HG03558 (cell line): ENCODE results near the gene PKD1L1.
"Not testable (repeated sequence)": the region's sequence is repeated elsewhere in the genome, so short reads cannot be mapped to it uniquely, and the experiment has no call there.

Source experiments
- ATAC-seq: cut with Tn5 transposase; IDR thresholded peaks from one replicate; pipeline ENCODE4 v1.9.1; 2021; ENCODE audit warnings: moderate number of reproducible peaks; ENCODE audit not compliant: unreplicated experiment; ENCODE audit errors: extremely low read depth

PKD1L1 gene

DNA sequence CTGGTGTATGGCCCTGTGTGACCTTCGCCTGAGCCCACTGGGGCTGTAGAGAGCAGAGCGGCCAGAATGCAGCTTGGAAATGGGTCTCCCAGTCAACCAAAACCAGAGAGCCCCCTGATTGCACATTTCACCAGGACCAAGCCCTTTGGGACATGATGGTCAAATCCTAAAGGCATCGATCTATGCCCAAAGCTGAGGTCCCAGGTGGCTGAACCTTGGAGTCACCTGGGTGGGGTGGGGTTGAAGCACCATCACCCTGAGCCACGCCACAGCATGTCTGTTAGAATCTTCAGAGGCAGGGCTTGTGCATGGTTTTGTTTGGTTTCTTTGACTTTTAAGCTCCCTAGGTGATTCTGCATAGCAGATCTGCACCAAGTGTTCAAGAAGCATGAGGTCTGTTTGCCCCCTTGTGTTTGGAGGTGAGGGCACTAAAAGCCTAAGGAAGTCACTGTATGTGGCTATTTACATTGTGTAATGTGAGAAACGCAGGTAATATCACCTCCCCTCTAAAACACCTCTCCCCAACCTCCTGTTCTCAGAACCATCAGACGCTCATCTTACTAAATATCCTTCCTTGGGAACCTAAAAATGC, 9.6 kb downstream of the PKD1L1 start:
- ATAC-seq: no peak

DNA sequence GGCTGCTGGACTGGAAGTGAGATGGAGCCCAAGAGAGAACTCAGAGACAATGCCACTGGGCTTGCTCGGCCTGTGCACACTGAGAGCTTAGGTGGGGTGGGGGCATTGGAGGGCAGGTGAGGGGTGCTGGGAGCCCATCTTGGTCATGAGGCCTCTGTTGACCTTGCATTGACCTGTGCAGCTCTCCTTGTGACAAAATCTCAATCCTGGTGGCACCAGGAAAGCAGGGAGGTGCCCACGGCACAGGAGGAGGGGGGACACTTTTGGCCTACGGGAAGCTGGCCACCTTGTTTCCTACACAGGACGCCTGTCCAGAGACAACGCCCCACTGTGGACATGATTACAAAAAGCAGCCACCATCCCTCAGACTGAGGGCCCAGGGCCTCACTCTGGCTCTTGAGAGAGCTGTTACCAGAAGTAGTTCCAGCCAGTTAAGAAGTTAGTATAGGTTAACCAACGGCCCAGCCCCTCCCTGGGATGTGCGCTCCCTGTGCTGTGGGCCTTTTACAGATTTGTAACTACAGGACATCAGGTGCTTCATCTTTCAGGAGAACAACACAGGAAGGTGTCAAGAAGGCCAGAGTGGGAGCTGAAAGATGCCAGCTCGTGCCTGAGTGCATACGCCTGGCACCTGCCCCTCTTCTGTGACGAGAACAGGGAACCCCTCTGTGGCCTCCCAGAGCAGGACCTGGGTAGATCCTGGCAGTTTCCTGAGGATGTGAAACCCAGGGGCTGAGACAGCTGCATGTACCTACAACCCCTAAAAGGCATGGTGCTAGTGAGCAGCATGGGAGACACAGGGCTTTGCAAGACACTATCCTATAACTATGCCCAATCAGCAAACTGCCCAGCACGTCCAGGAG, 10.3 kb downstream of the PKD1L1 start:
- peak; percentile 37 for ATAC-seq

DNA sequence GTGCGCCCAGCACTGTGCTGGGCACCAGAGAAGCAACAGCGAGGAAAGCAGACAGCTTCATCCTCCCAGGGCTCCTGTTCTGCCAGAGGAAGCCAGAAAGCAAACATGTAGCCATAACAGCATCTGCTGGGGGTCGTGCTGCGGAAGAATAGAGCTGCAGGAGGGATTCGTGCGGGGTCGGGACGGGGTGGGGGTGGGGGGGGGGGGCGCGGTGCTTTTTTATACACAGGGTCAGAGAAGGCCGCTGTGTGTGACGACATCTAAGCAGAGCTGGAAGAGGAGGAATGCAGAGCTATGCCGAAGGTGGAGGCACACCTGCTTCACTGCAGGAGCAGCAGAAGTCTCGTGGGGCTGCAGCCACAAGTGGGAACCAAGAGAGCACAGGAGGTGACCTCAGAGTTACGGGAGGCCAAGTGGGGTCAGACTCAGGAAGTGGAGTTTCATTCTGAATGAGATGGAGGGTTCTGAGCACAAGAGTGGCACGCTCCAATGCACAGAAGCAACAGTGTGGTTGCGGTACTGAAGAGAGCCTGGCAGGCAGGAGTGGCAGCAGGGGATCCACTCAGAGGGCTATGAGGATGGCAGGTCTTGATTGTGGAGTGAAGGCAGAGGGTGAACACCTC, 11.1 kb downstream of the PKD1L1 start:
- peak; percentile 94 for ATAC-seq

DNA sequence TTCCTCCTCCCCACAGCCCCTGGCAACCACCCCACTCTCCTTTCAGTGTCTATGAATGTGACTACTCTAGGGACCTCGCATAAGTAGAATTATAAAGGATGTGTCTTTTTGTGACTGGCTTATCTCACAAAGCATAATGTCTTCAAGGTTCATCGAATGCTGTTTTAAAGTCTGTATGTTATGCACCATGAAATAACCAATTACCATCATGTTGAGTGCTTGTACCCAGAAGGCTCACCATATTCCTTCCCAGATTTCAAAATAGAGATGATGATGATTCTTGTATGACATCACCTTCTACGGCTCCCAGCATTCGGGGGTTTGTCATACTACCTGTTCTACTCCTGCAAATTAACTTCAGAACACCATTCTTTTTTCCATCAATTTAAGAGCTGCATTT, 11.9 kb downstream of the PKD1L1 start:
- ATAC-seq: no peak

DNA sequence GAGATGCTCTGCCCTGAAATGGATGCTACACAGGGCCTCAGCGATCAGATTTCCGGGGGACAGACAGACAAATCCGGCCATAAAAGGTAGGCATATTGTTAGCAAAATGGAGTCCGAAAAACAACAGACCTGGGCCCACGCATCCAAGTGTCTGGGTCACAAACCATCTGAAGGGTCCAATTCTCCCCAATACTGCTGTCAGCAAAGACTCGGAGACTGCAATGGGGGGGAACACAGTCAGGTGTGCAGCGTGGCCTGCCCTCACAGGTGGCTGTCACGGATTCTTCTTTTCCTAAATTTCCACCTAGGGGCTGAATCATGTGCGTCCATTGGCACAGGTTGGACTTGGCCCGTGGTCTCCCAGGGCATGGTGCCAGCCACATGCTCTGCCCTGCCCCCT, 12.9 kb downstream of the PKD1L1 start:
- ATAC-seq: no peak

DNA sequence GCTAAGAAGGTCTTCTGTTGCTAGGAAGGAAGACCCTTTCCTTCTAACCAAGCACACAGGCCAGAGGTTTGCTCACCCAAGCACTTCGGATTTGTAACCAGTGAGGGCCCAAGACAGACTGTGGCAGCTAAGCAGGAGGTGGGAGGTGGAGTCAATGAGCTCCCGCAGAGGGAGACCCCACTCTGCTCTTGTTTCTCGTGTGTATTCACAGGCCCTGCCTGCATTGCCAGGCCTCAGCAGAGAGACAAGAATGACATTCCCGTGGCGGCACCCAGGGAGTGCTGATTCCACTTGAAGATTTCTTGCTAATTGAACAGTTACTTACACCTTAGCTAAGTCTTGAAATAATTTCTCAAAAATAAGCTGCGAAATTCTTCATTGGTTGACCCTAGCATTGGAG, 13.4 kb downstream of the PKD1L1 start:
- no peak for ATAC-seq

DNA sequence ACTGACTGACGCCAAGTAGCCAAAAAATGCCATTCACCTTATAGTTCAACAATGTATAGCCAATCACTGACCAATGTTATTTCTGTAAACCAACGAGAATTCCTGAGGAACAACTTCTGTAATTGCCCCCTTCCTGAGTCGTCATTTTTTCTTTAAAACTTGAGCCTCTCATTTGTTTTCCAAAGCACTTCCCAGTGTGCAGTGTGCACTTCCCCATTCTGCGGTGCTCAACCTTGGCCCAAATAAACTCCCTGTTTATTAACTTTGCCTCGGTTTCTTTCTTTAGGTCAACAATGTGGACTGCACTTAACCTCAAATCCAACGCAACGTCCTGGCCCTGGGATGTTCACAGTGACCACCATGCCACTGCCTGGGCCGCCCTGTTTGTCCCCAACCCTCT, 15.1 kb downstream of the PKD1L1 start:
- ATAC-seq: no peak

DNA sequence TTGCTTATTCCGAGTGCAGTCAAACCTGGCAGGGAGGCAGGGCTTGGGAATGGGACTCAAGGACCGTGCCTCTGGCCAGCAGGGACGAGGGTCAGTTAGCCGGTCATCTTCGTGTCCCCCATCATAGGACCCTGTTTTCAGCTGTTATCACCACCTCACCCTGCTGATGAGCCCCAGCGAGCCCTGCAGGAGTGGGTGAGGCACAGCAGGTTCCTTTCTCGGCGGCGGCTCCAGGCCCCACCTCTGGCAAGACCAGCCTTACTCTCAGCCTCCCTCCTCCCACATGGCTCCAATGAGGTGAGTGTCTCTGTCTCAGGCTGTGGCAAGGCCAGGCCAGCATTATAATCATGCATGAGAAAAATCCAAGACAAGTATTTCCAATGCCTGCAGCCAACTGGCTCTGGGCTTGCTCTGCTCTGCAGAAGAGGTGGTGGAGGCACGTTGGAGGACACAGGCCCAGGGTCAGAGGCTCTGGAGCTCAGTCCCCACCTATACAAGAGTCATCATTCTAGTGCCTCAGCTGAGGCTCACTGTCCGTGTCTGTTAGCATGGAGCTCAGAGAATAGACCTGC, 15.7 kb downstream of the PKD1L1 start:
- ATAC-seq: no peak

DNA sequence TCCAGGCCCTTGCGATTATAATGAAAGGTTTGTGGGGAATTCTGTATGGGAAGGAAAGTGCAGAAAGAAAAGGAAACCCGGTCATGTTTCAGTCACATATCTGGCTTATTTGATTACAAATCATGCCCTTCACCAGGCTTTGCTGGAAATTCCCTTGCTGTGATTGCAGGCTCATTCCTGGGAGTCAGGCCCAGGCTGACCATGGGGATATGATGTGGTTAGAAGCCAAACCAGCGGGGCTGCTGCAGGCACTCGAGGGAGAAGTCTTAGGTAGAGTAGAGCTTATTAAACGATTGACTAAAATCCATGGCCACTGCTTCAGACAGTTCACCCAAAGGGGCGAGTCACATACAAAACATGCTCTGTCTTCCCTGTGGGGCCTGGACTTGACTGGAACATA, 16.2 kb downstream of the PKD1L1 start:
- no peak for ATAC-seq

DNA sequence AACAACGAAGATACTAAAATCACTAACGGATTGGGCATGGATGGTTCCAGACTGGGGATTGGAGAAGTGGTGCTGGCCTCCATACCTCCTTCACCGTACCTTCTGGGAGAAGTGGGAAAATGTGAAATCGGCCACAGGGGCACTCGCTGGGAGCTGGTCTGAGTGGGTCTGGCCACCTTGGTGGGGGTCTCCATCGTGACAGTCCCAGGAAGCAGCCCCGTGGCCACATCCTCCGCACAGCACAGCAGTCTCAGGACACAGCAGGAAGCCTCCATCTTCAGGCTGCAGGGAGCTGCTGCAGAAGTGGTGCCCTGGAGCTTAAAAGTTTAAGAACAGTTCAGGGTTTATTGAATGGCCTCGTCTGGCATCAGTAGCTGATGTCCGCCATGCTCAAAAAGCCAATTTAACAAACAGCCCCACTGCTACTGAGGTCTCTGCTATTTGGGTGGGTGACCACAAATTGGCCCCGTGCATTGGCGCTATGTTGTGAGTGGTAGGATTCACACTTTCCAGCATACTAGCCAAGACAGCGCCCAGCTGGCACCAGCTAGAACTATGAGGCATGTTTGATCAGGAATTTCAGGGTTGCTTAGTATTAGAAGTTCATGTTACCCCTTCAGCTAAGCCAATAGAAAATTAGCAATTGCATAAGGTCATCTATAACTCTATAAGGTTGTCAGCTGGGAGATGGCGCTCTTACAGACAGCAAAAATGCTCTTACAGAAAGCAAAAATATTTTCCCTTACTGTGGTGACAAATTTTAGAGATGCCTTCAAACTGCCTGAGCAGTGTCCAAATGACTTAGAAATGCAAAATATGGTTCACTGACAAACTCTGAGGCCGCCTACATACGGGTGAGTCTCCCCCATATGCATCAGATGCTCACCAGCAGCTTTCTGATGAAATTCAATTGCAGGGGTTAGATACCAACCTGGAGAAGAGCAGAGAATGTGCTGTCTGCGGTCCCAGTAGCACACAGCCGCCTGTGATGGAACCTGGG, 17.0 kb downstream of the PKD1L1 start:
- ATAC-seq: no peak

DNA sequence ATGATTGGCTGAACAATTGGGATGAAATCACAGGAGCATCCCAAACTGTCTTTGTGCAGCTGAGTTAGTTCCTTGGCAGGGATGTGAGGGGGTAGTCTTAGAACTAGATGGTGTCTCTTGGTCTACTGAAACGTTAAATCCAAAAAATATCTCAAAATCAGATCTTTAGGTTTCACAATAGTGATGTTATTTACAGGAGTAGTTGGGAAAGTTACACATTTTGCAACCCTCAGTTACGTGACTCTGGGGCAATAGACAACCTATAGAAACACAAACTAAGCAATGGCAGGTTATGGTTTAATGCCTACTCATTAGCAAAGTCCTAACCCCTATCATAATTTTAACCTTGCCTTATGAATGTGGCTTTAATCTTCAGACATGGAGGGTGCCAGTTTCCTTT, 24.0 kb downstream of the PKD1L1 start:
- no peak for ATAC-seq

DNA sequence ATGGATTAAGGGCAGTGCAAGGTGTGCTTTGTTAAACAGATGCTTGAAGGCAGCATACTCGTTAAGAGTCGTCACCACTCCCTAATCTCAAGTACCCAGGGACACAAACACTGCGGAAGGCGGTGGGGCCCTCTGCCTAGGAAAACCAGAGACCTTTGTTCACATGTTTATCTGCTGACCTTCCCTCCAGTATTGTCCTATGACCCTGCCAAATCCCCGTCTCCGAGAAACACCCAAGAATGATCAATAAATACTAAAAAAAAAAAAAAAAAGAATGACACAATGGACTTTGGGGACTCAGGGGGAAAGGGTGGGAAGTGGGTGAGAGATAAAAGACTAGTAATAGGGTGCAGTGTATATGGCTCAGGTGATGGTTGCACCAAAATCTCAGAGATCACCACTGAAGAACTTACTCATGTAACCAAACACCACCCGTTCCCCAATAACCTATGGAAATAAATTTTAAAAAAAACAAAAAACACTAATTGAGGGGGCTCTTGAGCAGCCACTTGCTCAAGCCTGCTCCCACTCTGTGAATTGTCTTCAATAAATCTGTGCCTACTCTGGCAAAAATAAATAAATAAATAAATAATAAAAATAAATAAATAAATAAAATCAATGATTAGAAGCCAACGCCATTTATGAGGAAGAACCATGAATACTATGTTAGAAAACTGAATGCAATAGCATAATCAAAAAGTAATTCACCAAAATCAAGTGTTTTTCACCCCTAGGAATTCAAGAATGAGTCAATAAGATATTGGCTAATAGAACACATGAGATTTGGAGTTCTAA, 25.0 kb downstream of the PKD1L1 start:
- ATAC-seq: not testable (repeated sequence)

DNA sequence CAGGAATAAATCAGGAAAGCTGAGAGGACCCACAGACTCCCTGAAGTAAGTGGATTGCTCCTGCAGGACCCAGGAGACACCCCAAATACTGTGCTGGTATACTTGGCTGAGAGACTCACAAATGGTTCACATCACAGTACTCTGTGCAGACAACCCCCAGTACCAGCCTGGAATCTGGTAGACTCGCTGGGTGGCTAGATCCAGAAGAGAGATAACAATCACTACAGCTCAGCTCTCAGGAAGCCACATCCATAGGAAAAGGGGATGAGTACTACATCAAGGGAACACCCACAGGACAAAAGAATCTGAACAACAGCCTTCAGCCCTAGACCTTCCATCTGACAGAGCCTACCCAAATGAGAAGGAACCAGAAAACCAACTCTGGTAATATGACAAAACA, 31.8 kb downstream of the PKD1L1 start:
- not testable (repeated sequence) for ATAC-seq

DNA sequence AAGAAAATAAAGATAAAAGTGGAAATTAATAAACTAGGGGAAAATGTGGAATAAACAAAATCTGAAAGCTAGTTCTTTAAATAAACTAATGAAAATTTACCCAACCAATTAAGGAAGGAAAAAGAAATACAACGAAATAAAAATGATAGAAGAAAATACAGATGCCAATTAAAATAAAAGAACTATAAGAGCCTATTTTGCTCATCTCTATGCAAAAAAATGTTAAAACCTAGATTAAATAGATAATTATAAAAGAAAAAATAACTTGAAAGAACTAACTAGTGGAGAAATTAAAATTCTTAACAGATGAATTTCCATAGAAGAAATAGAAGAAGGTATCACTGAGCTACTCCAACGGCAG, 32.7 kb downstream of the PKD1L1 start:
- ATAC-seq: no peak

DNA sequence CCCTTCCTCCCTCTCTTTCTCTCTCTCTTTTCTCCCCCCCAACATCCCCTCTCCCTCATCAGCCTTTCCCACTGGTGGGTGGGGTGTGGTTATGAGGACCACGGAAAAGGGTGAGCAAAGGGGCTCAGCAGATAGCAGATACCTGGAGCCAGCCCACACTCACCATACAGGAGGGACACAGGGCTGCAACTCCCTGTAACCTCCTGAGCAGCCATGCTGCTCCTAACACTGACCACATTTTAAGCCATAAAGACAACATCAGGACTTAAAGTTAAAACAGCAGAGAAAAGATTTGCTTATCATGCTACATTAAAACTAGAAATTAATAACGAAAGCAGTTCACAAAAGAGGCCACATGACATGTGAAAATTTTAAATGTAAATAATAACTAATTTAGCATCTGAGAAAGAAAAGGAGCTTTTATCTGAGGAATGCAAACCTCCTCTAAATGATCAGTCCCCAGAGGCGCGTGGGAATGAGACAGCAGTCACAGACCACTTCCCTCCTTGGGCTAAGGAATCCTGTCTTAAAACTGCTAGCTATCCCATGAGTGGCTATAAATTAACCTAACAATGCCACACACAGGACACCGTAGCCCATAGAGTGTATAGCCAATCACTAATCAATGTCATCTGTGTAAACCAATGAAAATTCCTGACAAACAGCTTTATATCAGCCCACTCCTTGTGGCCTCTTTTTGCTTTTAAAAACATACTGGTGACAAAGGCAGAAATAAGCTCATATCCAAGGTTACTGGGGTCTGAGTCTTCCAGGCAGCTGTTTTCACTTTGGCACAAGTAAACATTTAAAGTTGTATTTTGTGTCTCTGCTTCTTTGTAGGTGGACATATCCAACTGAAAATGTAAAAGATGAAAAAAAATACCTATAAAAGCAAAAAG, 33.3 kb downstream of the PKD1L1 start:
- no peak for ATAC-seq

DNA sequence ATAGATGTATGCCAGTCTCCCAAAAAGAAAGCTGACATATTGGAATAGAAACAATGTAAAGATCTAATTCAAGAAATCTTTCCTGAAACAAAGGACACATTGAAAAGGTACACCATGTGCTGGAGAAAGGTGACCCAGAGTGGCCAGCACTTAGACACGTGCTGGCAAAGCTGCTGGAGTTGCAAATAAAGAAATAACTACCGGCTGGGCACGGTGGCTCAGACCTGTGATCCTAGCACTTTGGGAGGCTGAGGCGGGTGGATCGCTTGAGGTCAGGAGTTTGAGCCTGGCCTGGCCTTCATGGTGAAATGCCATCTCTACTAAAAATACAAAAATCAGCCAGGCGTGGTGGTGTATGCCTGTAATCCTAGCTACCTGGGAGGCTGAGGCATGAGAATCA, 35.9 kb downstream of the PKD1L1 start:
- ATAC-seq: no peak

DNA sequence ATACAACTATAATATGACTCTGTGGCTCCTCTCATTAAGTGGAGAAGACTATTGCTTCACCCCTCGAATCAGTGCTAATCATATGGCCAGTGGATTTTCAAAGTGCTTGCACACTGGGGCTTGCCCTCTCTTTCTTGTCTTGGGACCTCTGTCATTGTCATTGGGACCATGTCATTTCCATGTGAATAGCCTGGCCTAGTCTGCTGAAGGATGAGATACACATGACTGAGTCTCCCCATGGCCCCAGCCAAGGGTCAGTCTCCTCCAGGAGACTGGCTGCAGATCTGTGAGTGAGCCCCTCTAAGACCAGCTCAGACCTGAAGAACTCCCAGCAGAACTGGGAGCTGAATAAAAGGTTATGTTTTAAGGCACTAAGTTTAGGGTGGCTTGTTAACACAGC, 39.5 kb downstream of the PKD1L1 start:
- no peak for ATAC-seq

DNA sequence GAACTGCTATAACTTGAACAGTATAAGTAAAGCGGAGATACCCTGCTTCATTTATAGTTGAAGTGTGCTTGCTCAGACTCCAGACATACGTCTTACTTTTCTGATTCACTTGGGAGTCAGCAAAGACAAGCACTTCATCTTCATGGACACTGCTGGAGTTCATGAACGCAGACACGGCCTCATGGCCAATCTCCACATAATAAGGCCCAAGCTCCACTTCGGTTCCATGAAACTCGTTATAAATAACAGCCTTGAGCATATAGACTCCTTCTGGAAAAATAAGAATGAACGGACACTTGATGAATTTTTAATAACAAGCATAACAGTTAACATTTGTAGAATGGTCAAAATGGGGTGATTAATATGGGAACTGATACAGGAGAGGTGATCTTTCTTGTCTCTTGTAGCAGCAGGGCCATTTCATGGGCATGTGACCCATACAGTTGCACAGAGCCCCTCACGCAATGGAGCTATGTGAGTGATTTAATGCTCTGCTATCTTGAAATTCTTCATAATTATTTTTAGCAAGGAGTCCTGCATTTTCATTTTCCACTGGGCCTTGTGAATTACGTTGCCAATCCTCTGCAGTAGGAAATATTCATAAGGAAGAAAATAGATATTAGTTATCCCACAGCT, 40.2 kb downstream of the PKD1L1 start:
- ATAC-seq: no peak
